ENCODE data around the gene MAP3K21.
A peak's percentile ranks its signal among the peaks of the same experiment; 100 is the strongest.

MAP3K21 gene

GRCh38 chr1:233357595-233358397 lies 30.3 kb downstream of the MAP3K21 start:
- DNase-seq, result peak in 2 of 58 donors; percentile 9 to 33

GRCh38 chr1:233359431-233359830 lies 31.9 kb downstream of the MAP3K21 start:
- DNase-seq, result no peak

- DNase-seq, result no peak
Observed at GRCh38 chr1:233359905-233360304, 32.4 kb downstream of the MAP3K21 start.

- no peak for DNase-seq
Observed at GRCh38 chr1:233360525-233361102, 33.1 kb downstream of the MAP3K21 start.

- DNase-seq, result no peak
Observed at GRCh38 chr1:233361876-233362275, 34.4 kb downstream of the MAP3K21 start.

GRCh38 chr1:233362743-233363142 lies 35.2 kb downstream of the MAP3K21 start:
- DNase-seq, result no peak

- DNase-seq, result no peak
Observed at GRCh38 chr1:233364026-233364425, 36.5 kb downstream of the MAP3K21 start.

GRCh38 chr1:233364695-233365539 lies 37.4 kb downstream of the MAP3K21 start:
- no peak for DNase-seq

GRCh38 chr1:233366575-233366974 lies 39.1 kb downstream of the MAP3K21 start:
- no peak for DNase-seq

- no peak for DNase-seq
Observed at GRCh38 chr1:233367057-233367803, 39.7 kb downstream of the MAP3K21 start.

GRCh38 chr1:233368106-233368788 lies 40.7 kb downstream of the MAP3K21 start:
- no peak for DNase-seq

GRCh38 chr1:233368789-233369130 lies 41.2 kb downstream of the MAP3K21 start:
- DNase-seq, result no peak

GRCh38 chr1:233372218-233373120 lies 44.9 kb downstream of the MAP3K21 start:
- DNase-seq, result no peak

GRCh38 chr1:233373226-233373625 lies 45.7 kb downstream of the MAP3K21 start:
- no peak for DNase-seq

GRCh38 chr1:233375653-233376052 lies 48.1 kb downstream of the MAP3K21 start:
- no peak for DNase-seq

GRCh38 chr1:233376382-233377110 lies 49.0 kb downstream of the MAP3K21 start:
- no peak for DNase-seq

- DNase-seq, result no peak
Observed at GRCh38 chr1:233379869-233380438, 52.4 kb downstream of the MAP3K21 start.

- DNase-seq, result no peak
Observed at GRCh38 chr1:233381806-233382205, 54.3 kb downstream of the MAP3K21 start.

GRCh38 chr1:233383984-233384383 lies 56.5 kb downstream of the MAP3K21 start:
- DNase-seq, result no peak

All from anterior cingulate cortex (tissue), 58 donors.